NCI-H446 treated with DMSO at 0.1 percent for 48 hours (cell line): ENCODE results near the gene DENND1A.

Source experiments
- DNase-seq: peaks from one replicate; lab custom pipeline; 2025; lab: John Stamatoyannopoulos, UW

Gene DENND1A

GRCh38 chr9:123355761-123356431 is 574.0 kb downstream of the DENND1A start, which contains the start of gene CRB2:
TSS of gene CRB2 (plus strand) at chr9:123356197. CDS start at chr9:123356261, 64 bp downstream.
- DNase-seq, result no peak

- DNase-seq, result no peak
Measured at GRCh38 chr9:123354806-123355508, 575.0 kb downstream of the DENND1A start.

GRCh38 chr9:123353984-123354591 is 575.8 kb downstream of the DENND1A start:
- DNase-seq, result no peak

GRCh38 chr9:123353041-123353440 is 576.9 kb downstream of the DENND1A start:
- DNase-seq, result no peak

GRCh38 chr9:123350590-123351310 is 579.2 kb downstream of the DENND1A start:
- DNase-seq, result no peak

GRCh38 chr9:123349691-123350480 is 580.0 kb downstream of the DENND1A start:
- no peak for DNase-seq

GRCh38 chr9:123349033-123349432 is 580.9 kb downstream of the DENND1A start:
- no peak for DNase-seq

GRCh38 chr9:123348317-123348992 is 581.5 kb downstream of the DENND1A start:
- DNase-seq, result no peak

- no peak for DNase-seq
Measured at GRCh38 chr9:123347289-123348060, 582.5 kb downstream of the DENND1A start.

GRCh38 chr9:123346826-123347225 is 583.1 kb downstream of the DENND1A start:
- DNase-seq, result no peak

- DNase-seq, result no peak
Measured at GRCh38 chr9:123346026-123346425, 583.9 kb downstream of the DENND1A start.

GRCh38 chr9:123345567-123345955 is 584.4 kb downstream of the DENND1A start:
- DNase-seq, result no peak

- no peak for DNase-seq
Measured at GRCh38 chr9:123344192-123344949, 585.6 kb downstream of the DENND1A start.

- no peak for DNase-seq
Measured at GRCh38 chr9:123343443-123344191, 586.3 kb downstream of the DENND1A start.

GRCh38 chr9:123342247-123342646 is 587.7 kb downstream of the DENND1A start:
- DNase-seq, result no peak

GRCh38 chr9:123341816-123342215 is 588.1 kb downstream of the DENND1A start:
- no peak for DNase-seq

GRCh38 chr9:123339666-123340510 is 590.0 kb downstream of the DENND1A start:
- DNase-seq, result no peak
